Esophagus muscularis mucosa (tissue), 4 donors: ENCODE measurements around the gene FOXJ1. TPM values are rescaled to one million over a fixed set of nuclear protein-coding genes. Genes with fewer than 3 reads are reported as not detected.

ENCODE experiments used
- DNase-seq: peaks from one replicate; pipeline ENCODE4 v3.0.0-alpha.2; 2017; ENCODE audit errors: extremely low spot score
- H3K27ac ChIP-seq, 4 donors: fragments of 200-600 bp; sonication (generic); replicated peaks in 1 of 4; 1 replicate in 3 of 4; 2 replicates in 1 of 4; pipeline ENCODE4 v1.5.1; 2016 to 2019; ENCODE audit warnings: mild to moderate bottlenecking in 1 of 4
- H3K27me3 ChIP-seq, 4 donors: fragments of 200-600 bp; sonication (generic); one replicate each; pipeline versions ENCODE4 v1.5.1 to v1.6.0; 2016 to 2019
- H3K36me3 ChIP-seq, 4 donors: fragments of 200-600 bp; sonication (generic); one replicate each; pipeline ENCODE4 v1.5.1; 2016 to 2019
- H3K4me1 ChIP-seq, 4 donors: fragments of 200-600 bp; sonication (generic); one replicate each; pipeline ENCODE4 v1.5.1; 2016 to 2019
- H3K4me3 ChIP-seq, 4 donors: fragments of 200-600 bp; sonication (generic); 1 replicate in 2 of 4; 2 replicates in 2 of 4; pipeline ENCODE4 v1.5.1; 2016 to 2019; ENCODE audit warnings: mild to moderate bottlenecking in 4 of 4, moderate library complexity in 1 of 4
- H3K9me3 ChIP-seq, 4 donors: fragments of 200-600 bp; sonication (generic); 1 replicate in 3 of 4; 2 replicates in 1 of 4; pipeline ENCODE4 v1.5.1; 2016 to 2019
- CTCF ChIP-seq, 3 experiments: fragments of 200-600 bp in 2 of 3; fragments of 450-650 bp in 1 of 3; sonication (generic) in 2 of 3; IDR thresholded peaks; one replicate each; pipeline ENCODE4 v1.5.1; 2017 to 2019; ENCODE audit warnings: antibody characterized with exemption in 3 of 3, mild to moderate bottlenecking in 2 of 3, moderate library complexity in 1 of 3
- EP300 ChIP-seq: sonication (generic); formaldehyde crosslinking; IDR thresholded peaks from one replicate; pipeline ENCODE4 v1.6.1; 2017; ENCODE audit warnings: antibody characterized with exemption
- POLR2A ChIP-seq: fragments of 450-650 bp; IDR thresholded peaks from one replicate; pipeline ENCODE4 v1.6.1; 2017; ENCODE audit warnings: antibody characterized with exemption, moderate library complexity, mild to moderate bottlenecking, low read depth
- POLR2AphosphoS5 ChIP-seq, 2 donors: sonication (generic); formaldehyde crosslinking; IDR thresholded peaks; one replicate each; pipeline ENCODE4 v1.6.1; 2017; ENCODE audit warnings: antibody characterized with exemption in 2 of 2
- WGBS: methylation state at CpG from one replicate; pipeline ENCODE4 v1.1.5; 2018; 5-methylcytosine and 5-hydroxymethylcytosine counted together
- intact Hi-C: fragments of 100-400 bp; cut with DNase I; formaldehyde crosslinking; loops from one replicate; pipeline ENCODE4 v1.15.1; 2023
- total RNA-seq, 4 donors: library from RNA; depleted of rRNA; stranded (reverse); fragments of >200 nt; gene quantifications; one replicate each; pipeline versions ENCODE4 v1.1.0 to v1.2.1, GENCODE V29; 2016

The FOXJ1 gene
- total RNA-seq, 4 donors from 2014 or later = 0.32 TPM; not detected in 3

GRCh38 chr17:76122431-76123190 is 18.4 kb downstream of the FOXJ1 start:
- no peak overlapping the region for H3K4me3 ChIP-seq
- no peak for TF ChIP-seq EP300
- TF ChIP-seq POLR2AphosphoS5 (IDR thresholded peaks at IDR 0.05) = no peak
- TF ChIP-seq CTCF (IDR thresholded peaks at IDR 0.05) = no peak
- TF ChIP-seq POLR2A = no peak
- peaks cover 9 to 14% (median 12%) of the 10 kb centered on the region in 4 donors for H3K4me1 ChIP-seq
- H3K9me3 ChIP-seq = no peaks in the 10 kb centered on the region
- intact Hi-C loops = loop anchor here (10.0 kb wide), 1 partner anchor 272 kb away; no protein-coding TSS in a partner anchor
- H3K27me3 ChIP-seq = no peaks in the 10 kb centered on the region
- H3K36me3 ChIP-seq = no peaks in the 10 kb centered on the region
- DNase-seq = no peak
- no peak overlapping the region for H3K27ac ChIP-seq
- 91% methylated on average over 17 of the region's 24 CpGs for WGBS

GRCh38 chr17:76121932-76122430 is 19.1 kb downstream of the FOXJ1 start:
- H3K4me1 ChIP-seq = peaks cover 9 to 14% (median 12%) of the 10 kb centered on the region in 4 donors
- 62% methylated on average over 7 of the region's 42 CpGs for WGBS
- H3K27me3 ChIP-seq = no peaks in the 10 kb centered on the region
- no peak for DNase-seq
- H3K4me3 ChIP-seq = peak overlapping the region; percentile 46 to 56 (median 50)
- H3K9me3 ChIP-seq = no peaks in the 10 kb centered on the region
- H3K27ac ChIP-seq = peak overlapping the region in 2 of 4 donors; percentile 37 to 45
- no peaks in the 10 kb centered on the region for H3K36me3 ChIP-seq
- TF ChIP-seq CTCF (IDR thresholded peaks at IDR 0.05) (no peak), POLR2A (no peak), EP300 (no peak), POLR2AphosphoS5 (IDR thresholded peaks at IDR 0.05) (no peak)
- intact Hi-C loops = loop anchor here (1.0 to 10.0 kb wide), 2 partner anchors 60 to 273 kb away; no protein-coding TSS in a partner anchor

GRCh38 chr17:76120658-76121008 is 20.4 kb downstream of the FOXJ1 start:
- H3K36me3 ChIP-seq = no peaks in the 10 kb centered on the region
- DNase-seq = no peak
- intact Hi-C loops = loop anchor here (1.0 to 10.0 kb wide), 3 partner anchors 62 to 274 kb away; no protein-coding TSS in a partner anchor
- no peaks in the 10 kb centered on the region for H3K27me3 ChIP-seq
- no peak overlapping the region for H3K27ac ChIP-seq
- no peak overlapping the region for H3K4me3 ChIP-seq
- H3K9me3 ChIP-seq = no peaks in the 10 kb centered on the region
- TF ChIP-seq EP300 (no peak), CTCF (IDR thresholded peaks at IDR 0.05) (no peak), POLR2AphosphoS5 (IDR thresholded peaks at IDR 0.05) (no peak), POLR2A (no peak)
- 87% methylated on average over 5 of the region's 5 CpGs for WGBS
- peaks cover 9 to 14% (median 12%) of the 10 kb centered on the region in 4 donors for H3K4me1 ChIP-seq

GRCh38 chr17:76119409-76120371 is 21.4 kb downstream of the FOXJ1 start:
- peaks cover 9 to 14% (median 12%) of the 10 kb centered on the region in 4 donors for H3K4me1 ChIP-seq
- H3K4me3 ChIP-seq = no peak overlapping the region
- H3K27me3 ChIP-seq = no peaks in the 10 kb centered on the region
- H3K9me3 ChIP-seq = no peaks in the 10 kb centered on the region
- DNase-seq = no peak
- H3K27ac ChIP-seq = no peak overlapping the region
- TF ChIP-seq EP300 (no peak), CTCF (IDR thresholded peaks at IDR 0.05) (no peak), POLR2A (no peak), POLR2AphosphoS5 (IDR thresholded peaks at IDR 0.05) (no peak)
- 84% methylated on average over 19 of the region's 19 CpGs for WGBS
- H3K36me3 ChIP-seq = no peaks in the 10 kb centered on the region
- intact Hi-C loops = loop anchor here (1.0 to 10.0 kb wide), 2 partner anchors 160 to 275 kb away; no protein-coding TSS in a partner anchor
